Measurements from ENCODE around the gene HIF3A. TPM values are rescaled to one million over a fixed set of nuclear protein-coding genes. Genes with fewer than 3 reads are reported as not detected.
A peak's percentile ranks its signal among the peaks of the same experiment; 100 is the strongest.

Gene HIF3A
- total RNA-seq, 4 donors from 2014 or later: 98.2 to 268 (median 160) TPM

DNA sequence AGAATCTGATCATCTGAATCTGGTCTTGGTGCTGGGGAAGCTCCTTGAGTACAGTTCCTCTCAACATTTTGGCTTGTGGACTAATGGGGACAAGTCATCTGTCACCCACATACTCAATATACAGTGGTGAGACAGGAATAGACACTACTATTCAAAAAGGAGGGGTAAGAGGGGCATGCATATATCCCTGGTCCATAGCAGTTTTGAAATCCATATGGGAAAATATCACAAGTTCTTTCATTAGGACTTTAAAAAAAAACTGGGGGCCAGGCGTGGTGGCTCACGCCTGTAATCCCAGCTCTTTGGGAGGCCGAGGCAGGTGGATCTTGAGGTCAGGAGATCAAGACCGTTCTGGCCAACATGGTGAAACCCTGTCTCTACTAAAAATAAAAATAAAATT, 29.8 kb downstream of the HIF3A start:
- WGBS: 98% methylated on average over 4 of the region's 4 CpGs
- no peaks in the 10 kb centered on the region for H3K27me3 ChIP-seq
- H3K9me3 ChIP-seq: peaks cover 0 to 9% (median 0%) of the 10 kb centered on the region in 4 donors
- no peak for DNase-seq (ENCODE audit: extremely low spot score)
- H3K27ac ChIP-seq (replicated peaks in 1 of 4): no peak overlapping the region
- peaks cover 96 to 100% (median 100%) of the 10 kb centered on the region in 4 donors for H3K36me3 ChIP-seq
- no peak overlapping the region for H3K4me3 ChIP-seq
- intact Hi-C loops (cut with DNase I): no loop called here
- TF ChIP-seq CTCF (IDR thresholded peaks at IDR 0.05) (no peak), EP300 (IDR thresholded peaks at IDR 0.05) (no peak), POLR2A (IDR thresholded peaks at IDR 0.05; ENCODE audit: low read depth) (no peak), POLR2AphosphoS5 (IDR thresholded peaks at IDR 0.05) (no peak)
- H3K4me1 ChIP-seq: peaks cover 0 to 10% (median 0%) of the 10 kb centered on the region in 4 donors

GRCh38 chr19:46328079-46328478, 31.2 kb downstream of the HIF3A start:
- 92% methylated on average over 2 of the region's 2 CpGs for WGBS
- intact Hi-C loops (cut with DNase I): no loop called here
- H3K27me3 ChIP-seq: no peaks in the 10 kb centered on the region
- H3K4me1 ChIP-seq: peaks cover 0 to 10% (median 0%) of the 10 kb centered on the region in 4 donors
- TF ChIP-seq CTCF (IDR thresholded peaks at IDR 0.05): no peak
- no peak for TF ChIP-seq POLR2AphosphoS5 (IDR thresholded peaks at IDR 0.05)
- no peak for DNase-seq (ENCODE audit: extremely low spot score)
- peaks cover 95 to 100% (median 100%) of the 10 kb centered on the region in 4 donors for H3K36me3 ChIP-seq
- no peak overlapping the region for H3K27ac ChIP-seq (replicated peaks in 1 of 4)
- peaks cover 0 to 9% (median 0%) of the 10 kb centered on the region in 4 donors for H3K9me3 ChIP-seq
- no peak overlapping the region for H3K4me3 ChIP-seq

DNA sequence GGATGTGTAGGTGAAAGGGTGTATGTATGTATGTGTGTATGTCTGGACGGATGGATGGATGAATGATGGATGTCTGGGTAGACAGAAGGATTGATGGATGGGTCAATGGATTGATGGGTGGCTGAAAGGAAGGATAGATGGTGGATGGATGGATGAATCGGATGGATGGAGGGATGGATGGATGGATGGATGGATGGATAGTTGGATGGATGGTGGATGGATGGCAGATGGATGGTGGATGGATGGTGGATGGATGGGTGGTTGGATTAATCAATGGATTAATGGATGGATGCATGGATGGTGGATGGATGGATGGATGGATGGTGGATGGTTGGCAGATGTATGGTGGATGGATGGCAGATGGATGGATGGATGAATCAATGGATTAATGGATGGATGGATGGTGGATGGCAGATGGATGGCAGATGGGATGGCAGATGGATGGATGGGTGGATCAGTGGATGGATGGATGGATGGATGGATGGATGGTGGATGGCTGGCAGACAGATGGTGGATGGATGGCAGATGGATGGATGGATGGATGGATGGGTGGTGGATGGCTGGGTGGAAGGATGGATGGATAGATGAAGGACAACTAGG, 33.6 kb downstream of the HIF3A start:
- WGBS: 90% methylated on average over 2 of the region's 2 CpGs
- peaks cover 91 to 99% (median 97%) of the 10 kb centered on the region in 4 donors for H3K36me3 ChIP-seq
- H3K27ac ChIP-seq (replicated peaks in 1 of 4): no peak overlapping the region
- DNase-seq (ENCODE audit: extremely low spot score): no peak
- no peak overlapping the region for H3K4me3 ChIP-seq
- peaks cover 0 to 10% (median 0%) of the 10 kb centered on the region in 4 donors for H3K4me1 ChIP-seq
- H3K9me3 ChIP-seq: peaks cover 0 to 9% (median 0%) of the 10 kb centered on the region in 4 donors
- no peaks in the 10 kb centered on the region for H3K27me3 ChIP-seq
- intact Hi-C loops (cut with DNase I): no loop called here
- TF ChIP-seq EP300 (IDR thresholded peaks at IDR 0.05): no peak
- no peak for TF ChIP-seq POLR2AphosphoS5 (IDR thresholded peaks at IDR 0.05)
- no peak for TF ChIP-seq POLR2A (IDR thresholded peaks at IDR 0.05; ENCODE audit: low read depth)
- no peak for TF ChIP-seq CTCF (IDR thresholded peaks at IDR 0.05)

DNA sequence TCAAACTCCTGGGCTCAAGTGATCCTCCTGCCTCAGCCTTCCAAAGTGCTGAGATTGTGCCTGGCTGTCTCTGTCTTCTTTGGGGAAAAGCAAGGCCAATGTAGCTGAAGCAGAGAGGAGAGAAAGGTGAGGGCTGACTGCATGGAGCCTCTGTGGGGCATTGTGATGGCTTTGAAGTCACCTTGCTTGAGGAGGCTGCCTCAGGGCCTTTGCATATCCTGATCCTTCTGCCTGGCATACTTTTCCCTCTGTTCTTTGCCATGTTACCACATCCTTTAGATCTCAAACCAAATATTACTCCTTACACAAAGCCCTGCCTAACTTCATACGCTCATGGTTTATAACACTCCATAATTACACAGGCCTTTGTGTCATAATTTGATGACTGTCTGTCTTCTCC, 40.6 kb downstream of the HIF3A start:
- no peak for TF ChIP-seq EP300 (IDR thresholded peaks at IDR 0.05)
- TF ChIP-seq CTCF (IDR thresholded peaks at IDR 0.05): no peak
- no peak for TF ChIP-seq POLR2AphosphoS5 (IDR thresholded peaks at IDR 0.05)
- TF ChIP-seq POLR2A (IDR thresholded peaks at IDR 0.05; ENCODE audit: low read depth): no peak
- intact Hi-C loops (cut with DNase I): no loop called here
- H3K4me3 ChIP-seq: no peak overlapping the region
- H3K36me3 ChIP-seq: peaks cover 82 to 97% (median 94%) of the 10 kb centered on the region in 4 donors
- no peaks in the 10 kb centered on the region for H3K27me3 ChIP-seq
- H3K27ac ChIP-seq (replicated peaks in 1 of 4): no peak overlapping the region
- WGBS: 85% methylated on average over 1 of the region's 1 CpG
- H3K9me3 ChIP-seq: no peaks in the 10 kb centered on the region
- no peak for DNase-seq (ENCODE audit: extremely low spot score)
- H3K4me1 ChIP-seq: no peaks in the 10 kb centered on the region

GRCh38 chr19:46339446-46339845, 42.6 kb downstream of the HIF3A start:
- WGBS: 49% methylated on average over 10 of the region's 10 CpGs
- Histone ChIP-seq H3K27ac (replicated peaks in 1 of 4) (peak overlapping the region in 1 of 4 donors; percentile 30), H3K9me3 (no peaks in the 10 kb centered on the region), H3K4me3 (no peak overlapping the region), H3K4me1 (no peaks in the 10 kb centered on the region), H3K27me3 (no peaks in the 10 kb centered on the region), H3K36me3 (peaks cover 68 to 88% (median 83%) of the 10 kb centered on the region in 4 donors)
- DNase-seq (ENCODE audit: extremely low spot score): no peak
- no peak for TF ChIP-seq CTCF (IDR thresholded peaks at IDR 0.05)
- no peak for TF ChIP-seq EP300 (IDR thresholded peaks at IDR 0.05)
- no peak for TF ChIP-seq POLR2A (IDR thresholded peaks at IDR 0.05; ENCODE audit: low read depth)
- no peak for TF ChIP-seq POLR2AphosphoS5 (IDR thresholded peaks at IDR 0.05)
- intact Hi-C loops (cut with DNase I): no loop called here
